Measurements from ENCODE around the gene NFYC. TPM values are rescaled to one million over a fixed set of nuclear protein-coding genes. Genes with fewer than 3 reads are reported as not detected.

NFYC gene
- total RNA-seq, 1 experiment from 2014 or later, result 61.6 TPM

DNA sequence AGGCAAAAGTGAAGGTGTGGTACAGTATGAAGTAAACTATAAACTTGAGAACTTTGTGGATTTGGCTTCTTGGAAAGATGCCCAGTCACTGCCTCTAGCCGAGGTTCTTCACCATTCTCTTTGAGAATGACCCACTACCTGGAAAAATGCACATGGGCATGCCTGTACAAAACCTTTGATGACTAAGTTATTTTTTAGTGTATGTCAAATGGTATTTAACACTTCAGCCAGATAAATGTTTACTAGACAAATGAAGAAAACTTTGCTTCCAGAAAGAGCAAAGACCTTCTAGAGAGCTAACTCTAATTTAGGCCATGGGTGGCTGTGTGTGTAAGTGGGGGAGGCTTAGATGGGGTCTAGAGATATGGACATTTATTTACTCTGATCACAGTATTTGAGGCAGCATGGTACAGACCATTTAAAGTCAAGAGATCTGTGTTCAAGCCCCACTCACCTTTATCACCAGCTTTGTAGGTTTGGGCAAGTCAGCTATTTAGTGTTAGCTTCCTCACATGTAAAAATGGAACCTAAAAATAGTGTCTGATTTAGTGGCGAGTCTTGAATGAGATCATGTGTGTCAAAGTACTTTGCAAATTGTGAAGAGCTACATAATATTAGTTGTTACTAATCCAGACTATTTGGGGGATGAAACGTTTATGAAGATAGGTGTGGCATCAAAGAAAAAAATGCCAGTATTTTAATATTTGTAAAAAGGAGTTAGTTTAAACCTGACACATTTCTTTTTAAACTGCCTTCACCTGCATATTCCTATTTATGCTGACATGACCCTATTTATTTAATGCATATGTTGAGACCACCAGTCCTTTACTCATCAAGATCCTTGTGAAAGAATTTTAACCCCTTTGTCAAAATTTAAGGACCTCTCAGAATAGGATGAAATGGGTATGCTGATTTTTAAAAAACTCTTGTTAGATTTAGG lies 20.2 kb downstream of the NFYC start:
- TF ChIP-seq, protein P1, sequence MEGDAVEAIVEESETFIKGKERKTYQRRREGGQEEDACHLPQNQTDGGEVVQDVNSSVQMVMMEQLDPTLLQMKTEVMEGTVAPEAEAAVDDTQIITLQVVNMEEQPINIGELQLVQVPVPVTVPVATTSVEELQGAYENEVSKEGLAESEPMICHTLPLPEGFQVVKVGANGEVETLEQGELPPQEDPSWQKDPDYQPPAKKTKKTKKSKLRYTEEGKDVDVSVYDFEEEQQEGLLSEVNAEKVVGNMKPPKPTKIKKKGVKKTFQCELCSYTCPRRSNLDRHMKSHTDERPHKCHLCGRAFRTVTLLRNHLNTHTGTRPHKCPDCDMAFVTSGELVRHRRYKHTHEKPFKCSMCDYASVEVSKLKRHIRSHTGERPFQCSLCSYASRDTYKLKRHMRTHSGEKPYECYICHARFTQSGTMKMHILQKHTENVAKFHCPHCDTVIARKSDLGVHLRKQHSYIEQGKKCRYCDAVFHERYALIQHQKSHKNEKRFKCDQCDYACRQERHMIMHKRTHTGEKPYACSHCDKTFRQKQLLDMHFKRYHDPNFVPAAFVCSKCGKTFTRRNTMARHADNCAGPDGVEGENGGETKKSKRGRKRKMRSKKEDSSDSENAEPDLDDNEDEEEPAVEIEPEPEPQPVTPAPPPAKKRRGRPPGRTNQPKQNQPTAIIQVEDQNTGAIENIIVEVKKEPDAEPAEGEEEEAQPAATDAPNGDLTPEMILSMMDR (IDR thresholded peaks at IDR 0.05; ENCODE audit: insufficient read depth in 1 of 2, low read depth in 1 of 2, low read length in 1 of 2, severe bottlenecking in 1 of 2, unreplicated experiment in 1 of 2), result no peak
- BruUV-seq (replicated peaks), result no TSS peak
- H3K4me1 Mint-ChIP-seq (ENCODE audit: low read depth, unreplicated experiment), result peaks cover 10% of the 10 kb centered on the region
- no peak for DNase-seq
- no peaks in the 10 kb centered on the region for H3K27me3 ChIP-seq (replicated peaks; ENCODE audit: control insufficient read depth, insufficient read depth, low read length)
- intact Hi-C loops (cut with micrococcal nuclease; ENCODE audit: unreplicated experiment), result no loop called here
- CTCF ChIA-PET, result interaction anchor here (0.5 kb wide), 1 partner anchor 170 kb away, joined by 6 read pairs; no protein-coding TSS in a partner anchor
- POLR2A ChIA-PET, result interaction anchor here (1.2 kb wide), 1 partner anchor 20 kb away, joined by 9 read pairs; the partner anchor contains the start of gene NFYC
- no peaks in the 10 kb centered on the region for H3K9me3 Mint-ChIP-seq (ENCODE audit: unreplicated experiment)
- peaks cover 20% of the 10 kb centered on the region for H3K36me3 Mint-ChIP-seq (ENCODE audit: insufficient read depth, unreplicated experiment)
- peaks cover 1% of the 10 kb centered on the region; the same call in 1 of the 2 replicates for H3K36me3 ChIP-seq (ENCODE audit: control insufficient read depth, insufficient read depth, low read length)
- peak overlapping the region; percentile 40 for H3K27ac Mint-ChIP-seq (ENCODE audit: unreplicated experiment)
- H3K9me3 ChIP-seq, result no peaks in the 10 kb centered on the region
- no peaks in the 10 kb centered on the region for H3K27me3 Mint-ChIP-seq (ENCODE audit: insufficient read depth, unreplicated experiment)
- H3K4me1 ChIP-seq, result peaks cover 27% of the 10 kb centered on the region
- H3K4me3 Mint-ChIP-seq (ENCODE audit: unreplicated experiment), result peak overlapping the region; percentile 90
- no peak overlapping the region for H3K4me3 ChIP-seq (ENCODE audit: low read depth, low read length)

DNA sequence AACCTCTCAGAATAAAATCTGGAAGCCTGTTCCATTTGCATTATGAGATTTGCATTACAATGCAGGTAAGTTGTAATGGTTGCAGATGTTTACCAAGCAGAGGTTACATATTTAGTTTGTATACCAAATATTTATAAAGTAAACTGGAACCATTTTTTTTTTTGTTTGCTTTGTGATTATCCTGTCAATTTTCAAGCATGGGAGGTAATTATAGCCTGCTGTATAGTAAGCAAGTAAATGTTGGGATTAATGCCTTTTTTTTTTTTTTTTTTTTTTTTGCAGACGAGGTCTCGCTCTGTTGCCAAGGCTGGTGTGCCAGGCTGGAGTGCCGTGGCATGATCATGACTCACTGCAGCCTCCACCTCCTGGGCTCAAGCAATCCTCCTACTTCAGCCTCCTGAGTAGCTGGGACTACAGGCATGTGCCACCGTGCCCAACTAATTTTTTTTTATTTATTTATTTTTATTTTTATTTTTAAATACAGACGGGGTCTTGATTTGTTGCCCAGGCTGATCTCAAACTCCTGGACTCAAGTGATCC lies 21.0 kb downstream of the NFYC start:
- Histone ChIP-seq H3K36me3 (ENCODE audit: control insufficient read depth, insufficient read depth, low read length) (peaks cover 1% of the 10 kb centered on the region; the same call in 1 of the 2 replicates), H3K4me1 (peaks cover 35% of the 10 kb centered on the region), H3K27me3 (replicated peaks; ENCODE audit: control insufficient read depth, insufficient read depth, low read length) (no peaks in the 10 kb centered on the region), H3K9me3 (no peaks in the 10 kb centered on the region), H3K4me3 (ENCODE audit: low read depth, low read length) (no peak overlapping the region)
- no peaks in the 10 kb centered on the region for H3K27me3 Mint-ChIP-seq (ENCODE audit: insufficient read depth, unreplicated experiment)
- H3K4me3 Mint-ChIP-seq (ENCODE audit: unreplicated experiment), result no peak overlapping the region
- POLR2A ChIA-PET, result no interaction called here
- TF ChIP-seq, protein P1 (IDR thresholded peaks at IDR 0.05; ENCODE audit: insufficient read depth in 1 of 2, low read depth in 1 of 2, low read length in 1 of 2, severe bottlenecking in 1 of 2, unreplicated experiment in 1 of 2), result no peak
- intact Hi-C loops (cut with micrococcal nuclease; ENCODE audit: unreplicated experiment), result no loop called here
- DNase-seq, result no peak
- BruUV-seq (replicated peaks), result no TSS peak
- no peaks in the 10 kb centered on the region for H3K9me3 Mint-ChIP-seq (ENCODE audit: unreplicated experiment)
- CTCF ChIA-PET, result no interaction called here
- no peak overlapping the region for H3K27ac Mint-ChIP-seq (ENCODE audit: unreplicated experiment)
- peaks cover 22% of the 10 kb centered on the region for H3K36me3 Mint-ChIP-seq (ENCODE audit: insufficient read depth, unreplicated experiment)
- H3K4me1 Mint-ChIP-seq (ENCODE audit: low read depth, unreplicated experiment), result peaks cover 13% of the 10 kb centered on the region

DNA sequence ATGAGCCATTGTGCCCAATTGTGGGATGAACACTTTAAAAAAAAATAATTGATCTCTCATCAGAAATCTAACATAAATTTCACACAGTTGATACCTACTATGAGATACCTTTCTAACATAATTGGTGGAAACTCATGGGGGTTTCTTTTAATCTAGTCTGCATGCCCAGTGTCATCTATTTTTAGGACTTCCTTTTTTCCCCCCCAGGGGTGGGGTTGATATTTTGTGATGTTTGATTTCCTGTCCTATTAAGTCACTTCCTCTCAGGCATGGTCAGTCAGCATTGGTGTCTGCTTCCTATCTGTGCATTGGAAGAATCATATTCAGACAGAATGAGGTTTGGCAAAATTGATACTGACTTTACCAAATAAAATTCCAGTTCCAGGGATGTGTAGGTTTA lies 21.5 kb downstream of the NFYC start:
- no peak for DNase-seq
- Mint-ChIP-seq H3K36me3 (ENCODE audit: insufficient read depth, unreplicated experiment) (peaks cover 22% of the 10 kb centered on the region), H3K27ac (ENCODE audit: unreplicated experiment) (no peak overlapping the region), H3K27me3 (ENCODE audit: insufficient read depth, unreplicated experiment) (no peaks in the 10 kb centered on the region), H3K4me3 (ENCODE audit: unreplicated experiment) (no peak overlapping the region), H3K9me3 (ENCODE audit: unreplicated experiment) (no peaks in the 10 kb centered on the region), H3K4me1 (ENCODE audit: low read depth, unreplicated experiment) (peaks cover 13% of the 10 kb centered on the region)
- POLR2A ChIA-PET, result no interaction called here
- Histone ChIP-seq H3K4me1 (peaks cover 40% of the 10 kb centered on the region), H3K4me3 (ENCODE audit: low read depth, low read length) (no peak overlapping the region), H3K36me3 (ENCODE audit: control insufficient read depth, insufficient read depth, low read length) (peaks cover 1% of the 10 kb centered on the region; the same call in 1 of the 2 replicates), H3K27me3 (replicated peaks; ENCODE audit: control insufficient read depth, insufficient read depth, low read length) (no peaks in the 10 kb centered on the region), H3K9me3 (no peaks in the 10 kb centered on the region)
- no TSS peak for BruUV-seq (replicated peaks)
- TF ChIP-seq, protein P1 (IDR thresholded peaks at IDR 0.05; ENCODE audit: insufficient read depth in 1 of 2, low read depth in 1 of 2, low read length in 1 of 2, severe bottlenecking in 1 of 2, unreplicated experiment in 1 of 2), result no peak
- intact Hi-C loops (cut with micrococcal nuclease; ENCODE audit: unreplicated experiment), result no loop called here
- CTCF ChIA-PET, result no interaction called here

Data from Caco-2 (cell line).